Uterus (tissue), 4 donors: ENCODE measurements around the gene PTPRG. TPM values are rescaled to one million over a fixed set of nuclear protein-coding genes. Genes with fewer than 3 reads are reported as not detected.

Source experiments
- DNase-seq, 2 donors: peaks; one replicate each; pipeline ENCODE4 v3.0.0-alpha.2; 2019 to 2020
- H3K27ac ChIP-seq, 2 donors: fragments of 200-600 bp; sonication (generic); 1 replicate in 1 of 2; 2 replicates in 1 of 2; pipeline ENCODE4 v1.5.1; 2016 to 2018
- H3K27me3 ChIP-seq, 2 donors: fragments of 200-600 bp; sonication (generic); one replicate each; pipeline ENCODE4 v1.5.1; 2018 to 2019; ENCODE audit warnings: control low read depth in 1 of 2
- H3K36me3 ChIP-seq, 2 donors: fragments of 200-600 bp; sonication (generic); one replicate each; pipeline ENCODE4 v1.5.1; 2019; ENCODE audit warnings: control low read depth in 1 of 2
- H3K4me1 ChIP-seq, 2 donors: fragments of 200-600 bp; sonication (generic); one replicate each; pipeline ENCODE4 v1.5.1; 2018 to 2019; ENCODE audit warnings: control low read depth in 1 of 2
- H3K4me3 ChIP-seq, 2 donors: fragments of 200-600 bp; sonication (generic); 1 replicate in 1 of 2; 2 replicates in 1 of 2; pipeline ENCODE4 v1.5.1; 2018 to 2019; ENCODE audit warnings: mild to moderate bottlenecking in 1 of 2
- H3K9me3 ChIP-seq, 2 donors: fragments of 200-600 bp; sonication (generic); one replicate each; pipeline ENCODE4 v1.5.1; 2019; ENCODE audit warnings: control low read depth in 1 of 2
- POLR2A ChIP-seq, 2 donors: fragments of 450-650 bp; IDR thresholded peaks; one replicate each; pipeline ENCODE4 v1.6.1; 2016; ENCODE audit warnings: antibody characterized with exemption in 2 of 2, mild to moderate bottlenecking in 1 of 2, moderate library complexity in 1 of 2
- intact Hi-C: fragments of 100-400 bp; cut with DNase I; formaldehyde crosslinking; loops from one replicate; pipeline ENCODE4 v1.15.1; 2023; ENCODE audit warnings: low total_unique reads
- total RNA-seq, 4 donors: library from RNA; depleted of rRNA in 3 of 4; stranded (reverse); fragments of >200 nt in 3 of 4; gene quantifications; one replicate each; pipeline versions ENCODE4 v1.1.0 to v1.2.4, GENCODE V29; 2014 to 2023
- TF ChIP-seq, protein P1 (sequence below), 4 experiments: fragments of 200-600 bp in 2 of 4; fragments of 450-650 bp in 2 of 4; sonication (generic) in 2 of 4; IDR thresholded peaks; one replicate each; pipeline ENCODE4 v1.5.1; 2016 to 2019; ENCODE audit warnings: antibody characterized with exemption in 4 of 4, mild to moderate bottlenecking in 2 of 4, moderate library complexity in 1 of 4
- donor health status: DM: yes; HTN: yes; CAD: no.

The PTPRG gene
- total RNA-seq, 4 donors from 2014 or later = 43.5 to 136 (median 62.6) TPM

DNA sequence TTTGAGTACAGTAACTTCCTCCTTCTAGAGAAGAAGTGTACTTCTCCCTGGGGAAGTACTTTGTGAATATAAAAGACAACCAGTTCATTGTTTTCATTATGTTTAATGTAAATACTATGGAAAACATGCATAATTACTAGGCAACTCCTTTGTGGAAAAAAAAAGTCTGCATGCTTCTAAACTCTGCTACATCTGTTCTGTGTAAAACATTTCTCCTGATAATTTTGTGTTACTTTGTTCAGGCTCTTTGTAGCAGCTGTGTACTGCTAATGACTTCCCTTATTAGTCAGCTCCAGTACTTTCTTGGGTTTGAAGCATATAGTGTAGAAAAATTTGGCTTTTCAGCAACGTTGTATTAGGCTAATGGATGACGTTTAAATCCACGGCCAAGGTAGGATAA is 700.4 kb downstream of the PTPRG start:
- Histone ChIP-seq H3K36me3 (no peaks in the 10 kb centered on the region), H3K4me1 (no peaks in the 10 kb centered on the region), H3K4me3 (no peak overlapping the region), H3K9me3 (no peaks in the 10 kb centered on the region), H3K27ac (no peak overlapping the region), H3K27me3 (no peaks in the 10 kb centered on the region)
- DNase-seq = no peak
- intact Hi-C loops = no loop called here
- TF ChIP-seq POLR2A (IDR thresholded peaks at IDR 0.05) = no peak
- TF ChIP-seq, protein P1, sequence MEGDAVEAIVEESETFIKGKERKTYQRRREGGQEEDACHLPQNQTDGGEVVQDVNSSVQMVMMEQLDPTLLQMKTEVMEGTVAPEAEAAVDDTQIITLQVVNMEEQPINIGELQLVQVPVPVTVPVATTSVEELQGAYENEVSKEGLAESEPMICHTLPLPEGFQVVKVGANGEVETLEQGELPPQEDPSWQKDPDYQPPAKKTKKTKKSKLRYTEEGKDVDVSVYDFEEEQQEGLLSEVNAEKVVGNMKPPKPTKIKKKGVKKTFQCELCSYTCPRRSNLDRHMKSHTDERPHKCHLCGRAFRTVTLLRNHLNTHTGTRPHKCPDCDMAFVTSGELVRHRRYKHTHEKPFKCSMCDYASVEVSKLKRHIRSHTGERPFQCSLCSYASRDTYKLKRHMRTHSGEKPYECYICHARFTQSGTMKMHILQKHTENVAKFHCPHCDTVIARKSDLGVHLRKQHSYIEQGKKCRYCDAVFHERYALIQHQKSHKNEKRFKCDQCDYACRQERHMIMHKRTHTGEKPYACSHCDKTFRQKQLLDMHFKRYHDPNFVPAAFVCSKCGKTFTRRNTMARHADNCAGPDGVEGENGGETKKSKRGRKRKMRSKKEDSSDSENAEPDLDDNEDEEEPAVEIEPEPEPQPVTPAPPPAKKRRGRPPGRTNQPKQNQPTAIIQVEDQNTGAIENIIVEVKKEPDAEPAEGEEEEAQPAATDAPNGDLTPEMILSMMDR (IDR thresholded peaks at IDR 0.05) = no peak

DNA sequence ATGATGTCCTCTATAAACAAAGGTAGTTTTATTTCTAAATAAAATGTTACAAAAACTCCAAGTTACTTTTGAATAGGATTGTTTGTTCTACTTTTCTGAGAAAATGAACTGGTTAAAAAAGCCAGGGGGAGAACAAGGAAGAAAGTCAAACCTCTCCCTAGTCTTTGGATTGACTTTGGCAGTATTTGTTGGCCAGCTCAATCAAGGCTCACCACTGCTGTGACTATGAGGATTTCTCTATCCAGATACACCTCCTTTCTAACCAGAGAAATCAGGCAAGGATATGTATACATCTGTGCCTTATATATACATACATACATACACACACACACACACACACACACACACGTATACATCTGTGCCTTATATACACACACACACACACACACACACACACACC is 704.2 kb downstream of the PTPRG start:
- no peaks in the 10 kb centered on the region for H3K4me1 ChIP-seq
- intact Hi-C loops = no loop called here
- H3K27me3 ChIP-seq = no peaks in the 10 kb centered on the region
- no peak for DNase-seq
- no peak overlapping the region for H3K4me3 ChIP-seq
- H3K27ac ChIP-seq = no peak overlapping the region
- no peak for TF ChIP-seq POLR2A (IDR thresholded peaks at IDR 0.05)
- TF ChIP-seq, protein P1 (IDR thresholded peaks at IDR 0.05) = no peak
- no peaks in the 10 kb centered on the region for H3K36me3 ChIP-seq
- H3K9me3 ChIP-seq = no peaks in the 10 kb centered on the region

DNA sequence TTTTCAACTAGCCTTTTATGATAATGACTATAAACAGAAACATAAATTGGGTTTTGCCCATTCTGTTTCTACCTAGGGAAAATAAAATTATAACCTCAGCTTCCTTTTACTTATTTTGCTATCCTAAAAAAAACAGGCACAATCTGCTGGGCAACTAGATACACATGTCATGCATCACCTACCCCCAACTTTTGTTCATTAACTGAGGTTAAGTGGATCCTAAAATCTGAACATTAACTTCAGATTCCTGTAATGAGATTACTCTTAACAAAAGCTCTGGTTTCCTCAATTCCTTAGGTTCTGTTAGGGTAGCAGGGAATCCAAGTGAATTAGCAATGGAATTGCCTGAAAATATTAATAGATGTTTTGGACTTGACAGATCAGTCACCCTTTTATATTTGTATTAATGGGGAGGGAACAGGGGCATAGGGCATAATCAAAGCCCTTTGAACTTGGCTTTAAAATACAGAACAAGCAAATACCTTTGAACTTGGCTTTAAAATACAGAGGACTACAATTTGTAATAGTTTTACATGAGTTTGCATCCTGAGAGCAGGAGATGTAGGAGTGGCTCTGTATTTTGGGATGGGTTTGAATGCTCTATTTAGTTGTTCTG is 705.4 kb downstream of the PTPRG start:
- no peaks in the 10 kb centered on the region for H3K27me3 ChIP-seq
- TF ChIP-seq, protein P1 (IDR thresholded peaks at IDR 0.05) = no peak
- no peak for TF ChIP-seq POLR2A (IDR thresholded peaks at IDR 0.05)
- no peaks in the 10 kb centered on the region for H3K4me1 ChIP-seq
- H3K9me3 ChIP-seq = no peaks in the 10 kb centered on the region
- no peak overlapping the region for H3K27ac ChIP-seq
- intact Hi-C loops = no loop called here
- DNase-seq = no peak
- no peaks in the 10 kb centered on the region for H3K36me3 ChIP-seq
- no peak overlapping the region for H3K4me3 ChIP-seq

DNA sequence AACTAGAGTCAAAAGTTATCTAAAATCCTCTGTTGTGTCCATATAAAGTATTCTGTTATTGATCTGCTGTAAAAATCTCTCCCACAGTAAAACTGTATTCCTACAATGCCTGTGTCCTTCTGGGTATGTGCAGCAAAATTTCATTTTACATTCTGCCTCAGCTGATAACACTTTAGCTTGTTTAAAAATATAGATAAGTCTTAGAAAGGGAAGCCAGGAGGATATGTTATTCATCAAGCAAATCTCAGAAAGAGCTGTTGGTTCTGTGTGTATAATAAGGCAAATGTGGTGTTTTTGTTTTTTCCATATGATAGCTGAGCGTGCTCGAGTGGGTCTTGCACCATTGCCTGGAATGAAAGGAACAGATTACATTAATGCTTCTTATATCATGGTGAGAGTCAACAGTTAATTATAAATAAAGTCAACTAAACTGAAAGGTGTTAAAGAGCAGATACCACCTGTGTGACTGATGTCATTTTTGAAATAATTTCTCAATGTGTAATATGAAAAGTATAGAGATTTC is 715.3 kb downstream of the PTPRG start:
- no peak for DNase-seq
- Histone ChIP-seq H3K4me3 (no peak overlapping the region), H3K27ac (no peak overlapping the region), H3K9me3 (no peaks in the 10 kb centered on the region), H3K27me3 (no peaks in the 10 kb centered on the region), H3K4me1 (no peaks in the 10 kb centered on the region), H3K36me3 (no peaks in the 10 kb centered on the region)
- TF ChIP-seq, protein P1 (IDR thresholded peaks at IDR 0.05) = no peak
- intact Hi-C loops = no loop called here

DNA sequence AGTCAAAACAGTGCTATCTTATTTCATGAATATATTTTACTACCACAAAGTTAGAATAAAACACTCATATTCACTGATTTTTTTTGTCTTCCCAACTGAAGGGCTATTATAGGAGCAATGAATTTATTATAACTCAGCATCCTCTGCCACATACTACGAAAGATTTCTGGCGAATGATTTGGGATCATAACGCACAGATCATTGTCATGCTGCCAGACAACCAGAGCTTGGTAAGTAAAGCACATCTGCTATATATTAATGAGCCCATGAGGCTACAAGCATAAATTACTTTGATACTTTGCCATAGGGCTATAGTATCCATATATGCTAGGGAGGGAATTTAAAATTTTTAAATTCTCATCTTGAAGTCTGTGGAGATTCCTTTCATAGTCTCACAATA is 716.1 kb downstream of the PTPRG start:
- TF ChIP-seq POLR2A (IDR thresholded peaks at IDR 0.05) = no peak
- TF ChIP-seq, protein P1 (IDR thresholded peaks at IDR 0.05) = no peak
- H3K36me3 ChIP-seq = no peaks in the 10 kb centered on the region

More for the DNA sequence above, 716.1 kb downstream of the PTPRG start:
- H3K27ac ChIP-seq = no peak overlapping the region
- H3K4me1 ChIP-seq = no peaks in the 10 kb centered on the region
- DNase-seq = no peak
- H3K27me3 ChIP-seq = no peaks in the 10 kb centered on the region
- intact Hi-C loops = no loop called here
- no peak overlapping the region for H3K4me3 ChIP-seq
- no peaks in the 10 kb centered on the region for H3K9me3 ChIP-seq
